ENCODE data around the gene KIF18B. TPM values are rescaled to one million over a fixed set of nuclear protein-coding genes. Genes with fewer than 3 reads are reported as not detected.

The KIF18B gene
- total and polyA plus RNA-seq, 2 of the 13 experiments (the other 11 are each of a cell fraction or from before 2014, with no cell fraction given), result 15.2 to 15.3 TPM

GRCh38 chr17:44907729-44908470 is 39.7 kb downstream of the KIF18B start:
- TF ChIP-seq KLF16 (CRISPR knock-in tag; IDR thresholded peaks at IDR 0.05) (no peak), ZNF788 (CRISPR knock-in tag; IDR thresholded peaks at IDR 0.05; ENCODE audit: borderline replicate concordance) (no peak), TCF7L2 (IDR thresholded peaks at IDR 0.05; ENCODE audit: low read depth, low read length) (no peak), MTERF4 (CRISPR knock-in tag; IDR thresholded peaks at IDR 0.05) (no peak), MEIS1 (CRISPR knock-in tag; IDR thresholded peaks at IDR 0.05; ENCODE audit: borderline replicate concordance) (no peak), RFX5 (IDR thresholded peaks at IDR 0.05; ENCODE audit: low read depth, low read length) (no peak), DNMT1 (CRISPR knock-in tag; IDR thresholded peaks at IDR 0.05) (no peak), CEBPB (IDR thresholded peaks at IDR 0.05; ENCODE audit: borderline replicate concordance, low read depth, low read length) (no peak), ZNF670 (CRISPR knock-in tag; IDR thresholded peaks at IDR 0.05; ENCODE audit: borderline replicate concordance) (no peak)
- Histone ChIP-seq H3K36me3 (replicated peaks in 1 of 2; ENCODE audit: control insufficient read depth in 1 of 2, insufficient read depth in 2 of 2, low read length in 2 of 2) (no peaks in the 10 kb centered on the region), H3K27ac (ENCODE audit: extremely low read length, insufficient read depth, low read length) (no peak overlapping the region), H3K4me3 (replicated peaks in 1 of 3; ENCODE audit: insufficient read depth in 1 of 3, low read depth in 2 of 3, low read length in 3 of 3) (no peak overlapping the region), H3K9me3 (ENCODE audit: low read length) (no peaks in the 10 kb centered on the region), H3K27me3 (ENCODE audit: control insufficient read depth in 1 of 2, insufficient read depth in 2 of 2, low read length in 2 of 2) (peaks cover 8 to 41% of the 10 kb centered on the region in 2 experiments; a peak in 4 of 5 replicates), H3K9ac (ENCODE audit: insufficient read depth, low read depth, low read length) (no peak overlapping the region), H3K4me2 (ENCODE audit: low read depth, low read length) (no peak overlapping the region), H3K4me1 (ENCODE audit: insufficient read depth, low read length) (peaks cover 54% of the 10 kb centered on the region), H2AFZ (ENCODE audit: low read length) (no peak overlapping the region), H3K79me2 (ENCODE audit: insufficient read depth, low read length) (no peaks in the 10 kb centered on the region), H4K20me1 (ENCODE audit: insufficient read depth, low read length) (no peaks in the 10 kb centered on the region; the same call in 1 of the 2 replicates)
- ATAC-seq (no peak), FAIRE-seq (no peak), DNase-seq (ENCODE audit: low spot score) (no peak)
- intact Hi-C loops (cut with micrococcal nuclease; ENCODE audit: unreplicated experiment) (loop anchor here (10.0 kb wide), 1 partner anchor 187 kb away; no protein-coding TSS in a partner anchor), in situ Hi-C loops (cut with HindIII; ENCODE audit: extremely low pct_ligation_motif_present, low pct_unique_long_range_greater_than_20kb) (no loop called here)
- CTCF ChIA-PET (ENCODE audit: low intra/inter-chr PET ratio, low total read pairs), result no interaction called here
- BruUV-seq (replicated peaks), result no TSS peak
- POLR2A ChIA-PET, result no interaction called here
- WGBS (ENCODE audit: low lambda C conversion rate), result 35% methylated on average over 11 of the region's 11 CpGs
